Fibroblast of pulmonary artery (primary cell): ENCODE measurements around the gene CYS1.
"Not testable (repeated sequence)": the region's sequence is repeated elsewhere in the genome, so short reads cannot be mapped to it uniquely, and the experiment has no call there.

Experiments used
- DNase-seq: peaks from one replicate; pipeline ENCODE4 v3.0.0-alpha.2; 2010; ENCODE audit warnings: low read depth
- H3K4me3 ChIP-seq: replicated peaks from 2 replicates; pipeline ENCODE4 v1.5.1; 2011; ENCODE audit warnings: low read depth, mild to moderate bottlenecking, control low read depth, low read length, moderate library complexity
- TF ChIP-seq, protein P1 (sequence below): IDR thresholded peaks from 2 replicates; pipeline ENCODE4 v1.5.1; 2011; ENCODE audit warnings: mild to moderate bottlenecking, control low read depth, low read length, inconsistent platforms; ENCODE audit errors: missing control alignments

The CYS1 gene

DNA sequence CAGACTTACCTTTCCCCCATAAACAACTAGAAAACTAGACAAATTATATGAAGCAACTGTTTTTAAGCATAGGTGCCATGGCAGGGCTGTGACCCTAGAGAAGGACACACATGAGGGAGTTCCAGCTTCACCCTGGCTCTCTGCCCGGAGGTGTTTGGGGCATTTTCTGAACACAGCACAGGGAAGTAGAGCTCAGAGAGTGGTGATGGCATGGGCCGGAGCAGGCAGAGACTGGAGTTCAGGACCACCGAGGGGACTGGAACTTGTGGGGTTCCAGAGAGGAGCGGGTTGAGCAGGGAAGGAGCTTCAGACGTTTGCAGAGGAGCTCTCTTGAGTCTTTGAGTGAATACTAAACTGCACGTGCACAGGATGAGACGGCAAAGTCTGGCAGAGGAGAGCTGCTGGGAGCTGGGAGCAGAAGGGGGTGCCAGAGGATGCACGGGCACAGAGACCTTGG lies 63.4 kb downstream of the CYS1 start:
- no peak for DNase-seq
- TF ChIP-seq, protein P1, sequence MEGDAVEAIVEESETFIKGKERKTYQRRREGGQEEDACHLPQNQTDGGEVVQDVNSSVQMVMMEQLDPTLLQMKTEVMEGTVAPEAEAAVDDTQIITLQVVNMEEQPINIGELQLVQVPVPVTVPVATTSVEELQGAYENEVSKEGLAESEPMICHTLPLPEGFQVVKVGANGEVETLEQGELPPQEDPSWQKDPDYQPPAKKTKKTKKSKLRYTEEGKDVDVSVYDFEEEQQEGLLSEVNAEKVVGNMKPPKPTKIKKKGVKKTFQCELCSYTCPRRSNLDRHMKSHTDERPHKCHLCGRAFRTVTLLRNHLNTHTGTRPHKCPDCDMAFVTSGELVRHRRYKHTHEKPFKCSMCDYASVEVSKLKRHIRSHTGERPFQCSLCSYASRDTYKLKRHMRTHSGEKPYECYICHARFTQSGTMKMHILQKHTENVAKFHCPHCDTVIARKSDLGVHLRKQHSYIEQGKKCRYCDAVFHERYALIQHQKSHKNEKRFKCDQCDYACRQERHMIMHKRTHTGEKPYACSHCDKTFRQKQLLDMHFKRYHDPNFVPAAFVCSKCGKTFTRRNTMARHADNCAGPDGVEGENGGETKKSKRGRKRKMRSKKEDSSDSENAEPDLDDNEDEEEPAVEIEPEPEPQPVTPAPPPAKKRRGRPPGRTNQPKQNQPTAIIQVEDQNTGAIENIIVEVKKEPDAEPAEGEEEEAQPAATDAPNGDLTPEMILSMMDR = no peak
- no peak overlapping the region for H3K4me3 ChIP-seq

DNA sequence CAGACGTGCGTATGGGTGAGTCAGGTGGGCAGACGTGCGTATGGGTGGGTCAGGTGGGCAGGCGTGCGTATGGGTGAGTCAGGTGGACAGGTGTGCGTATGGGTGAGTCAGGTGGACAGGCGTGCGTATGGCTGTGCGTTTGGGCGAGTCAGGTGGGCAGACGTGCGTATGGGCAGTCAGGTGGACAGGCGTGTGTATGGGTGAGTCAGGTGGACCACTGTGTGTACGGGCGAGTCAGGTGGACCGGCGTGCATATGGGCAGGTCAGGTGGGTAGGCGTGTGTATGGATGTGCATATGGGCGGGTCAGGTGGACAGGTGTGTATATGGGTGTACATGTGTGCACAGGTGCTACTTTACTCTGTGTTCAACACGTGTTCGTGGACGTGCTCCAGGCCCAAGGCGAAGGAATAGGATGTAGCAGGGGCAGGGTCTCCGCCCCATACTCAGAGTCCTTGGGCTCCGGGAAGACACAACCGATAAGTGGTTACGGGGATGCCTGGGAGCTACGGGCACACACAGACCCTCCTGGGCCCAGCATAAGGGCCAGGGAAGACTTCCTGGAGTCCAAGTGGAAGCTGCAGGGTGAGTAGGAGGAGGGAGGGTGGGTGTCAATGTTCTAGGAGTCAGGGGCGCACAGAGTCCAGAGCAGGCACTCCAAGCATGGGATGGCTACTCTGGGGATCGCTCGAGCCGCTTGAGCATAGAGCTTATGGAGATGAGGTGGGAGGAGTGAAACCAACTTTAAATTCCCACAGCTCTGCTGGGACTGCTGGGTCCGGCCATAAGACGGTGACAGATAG lies 64.0 kb downstream of the CYS1 start:
- TF ChIP-seq, protein P1 = no peak
- no peak for DNase-seq
- no peak overlapping the region for H3K4me3 ChIP-seq

DNA sequence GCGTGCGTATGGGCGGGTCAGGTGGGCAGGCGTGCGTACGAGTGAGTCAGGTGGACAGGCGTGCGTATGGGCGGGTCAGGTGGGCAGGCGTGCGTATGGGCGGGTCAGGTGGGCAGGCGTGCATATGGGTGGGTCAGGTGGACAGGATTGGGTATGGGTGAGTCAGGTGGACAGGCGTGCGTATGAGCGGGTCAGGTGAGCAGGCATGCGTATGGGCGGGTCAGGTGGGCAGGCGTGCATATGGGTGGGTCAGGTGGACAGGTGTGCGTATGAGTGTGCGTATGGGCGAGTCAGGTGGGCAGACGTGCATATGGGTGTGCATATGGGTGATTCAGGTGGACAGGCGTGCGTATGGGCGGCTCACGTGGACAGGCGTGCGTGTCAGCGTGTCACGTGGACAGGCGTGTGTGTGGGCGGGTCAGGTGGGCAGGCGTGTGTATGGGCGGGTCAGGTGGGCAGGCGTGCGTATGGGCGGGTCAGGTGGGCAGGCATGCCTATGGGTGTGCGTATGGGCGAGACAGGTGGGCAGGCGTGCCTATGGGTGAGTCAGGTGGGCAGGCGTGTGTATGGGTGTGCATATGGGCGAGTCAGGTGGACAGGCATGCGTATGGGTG lies 64.7 kb downstream of the CYS1 start:
- not testable (repeated sequence) for H3K4me3 ChIP-seq, DNase-seq

DNA sequence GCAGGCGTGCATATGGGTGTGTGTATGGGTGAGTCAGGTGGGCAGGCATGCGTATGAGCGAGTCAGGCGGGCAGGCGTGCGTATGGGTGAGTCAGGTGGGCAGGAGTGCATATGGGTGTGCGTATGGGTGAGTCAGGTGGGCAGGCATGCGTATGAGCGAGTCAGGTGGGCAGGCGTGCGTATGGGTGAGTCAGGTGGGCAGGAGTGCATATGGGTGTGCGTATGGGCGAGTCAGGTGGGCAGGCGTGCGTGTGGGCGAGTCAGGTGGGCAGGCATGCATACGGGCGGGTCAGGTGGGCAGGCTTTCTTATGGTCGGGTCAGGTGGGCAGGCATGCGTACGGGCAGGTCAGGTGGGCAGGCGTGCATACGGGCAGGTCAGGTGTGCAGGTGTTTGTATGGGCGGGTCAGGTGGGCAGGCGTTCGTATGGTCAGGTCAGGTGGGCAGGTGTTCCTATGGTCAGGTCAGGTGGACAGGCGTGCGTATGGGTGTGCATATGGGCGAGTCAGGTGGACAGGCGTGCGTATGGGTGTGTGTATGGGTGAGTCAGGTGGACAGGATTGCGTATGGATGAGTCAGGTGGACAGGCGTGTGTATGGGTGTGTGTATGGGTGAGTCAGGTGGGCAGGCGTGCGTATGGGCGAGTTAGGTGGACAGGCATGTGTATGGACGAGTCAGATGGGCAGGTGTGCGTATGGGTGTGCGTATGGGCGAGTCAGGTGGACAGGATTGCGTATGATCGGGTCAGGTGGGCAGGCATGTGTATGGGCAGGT lies 65.6 kb downstream of the CYS1 start:
- TF ChIP-seq, protein P1 = no peak
- no peak overlapping the region for H3K4me3 ChIP-seq
- no peak for DNase-seq

DNA sequence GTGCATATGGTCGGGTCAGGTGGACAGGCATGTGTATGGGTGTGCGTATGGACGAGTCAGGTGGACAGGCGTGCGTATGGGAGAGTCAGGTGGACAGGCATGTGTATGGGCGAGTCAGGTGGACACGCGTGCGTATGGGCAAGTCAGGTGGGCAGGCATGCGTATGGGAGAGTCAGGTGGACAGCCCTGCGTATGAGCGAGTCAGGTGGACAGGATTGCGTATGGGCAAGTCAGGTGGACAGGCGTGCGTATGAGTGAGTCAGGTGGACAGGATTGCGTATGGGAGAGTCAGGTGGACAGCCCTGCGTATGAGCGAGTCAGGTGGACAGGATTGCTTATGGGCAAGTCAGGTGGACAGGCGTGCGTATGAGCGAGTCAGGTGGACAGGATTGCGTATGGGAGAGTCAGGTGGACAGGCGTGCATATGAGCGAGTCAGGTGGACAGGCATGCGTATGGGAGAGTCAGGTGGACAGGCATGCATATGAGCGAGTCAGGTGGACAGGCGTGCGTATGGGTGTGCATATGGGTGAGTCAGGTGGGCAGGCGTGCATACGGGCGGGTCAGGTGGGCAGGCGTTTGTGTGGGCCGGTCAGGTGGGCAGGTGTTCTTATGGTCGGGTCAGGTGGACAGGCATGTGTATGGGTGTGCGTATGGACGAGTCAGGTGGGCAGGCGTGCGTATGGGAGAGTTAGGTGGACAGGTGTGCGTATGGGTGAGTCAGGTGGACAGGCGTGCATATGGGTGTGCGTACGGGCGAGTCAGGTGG lies 66.4 kb downstream of the CYS1 start:
- DNase-seq, H3K4me3 ChIP-seq: not testable (repeated sequence)

DNA sequence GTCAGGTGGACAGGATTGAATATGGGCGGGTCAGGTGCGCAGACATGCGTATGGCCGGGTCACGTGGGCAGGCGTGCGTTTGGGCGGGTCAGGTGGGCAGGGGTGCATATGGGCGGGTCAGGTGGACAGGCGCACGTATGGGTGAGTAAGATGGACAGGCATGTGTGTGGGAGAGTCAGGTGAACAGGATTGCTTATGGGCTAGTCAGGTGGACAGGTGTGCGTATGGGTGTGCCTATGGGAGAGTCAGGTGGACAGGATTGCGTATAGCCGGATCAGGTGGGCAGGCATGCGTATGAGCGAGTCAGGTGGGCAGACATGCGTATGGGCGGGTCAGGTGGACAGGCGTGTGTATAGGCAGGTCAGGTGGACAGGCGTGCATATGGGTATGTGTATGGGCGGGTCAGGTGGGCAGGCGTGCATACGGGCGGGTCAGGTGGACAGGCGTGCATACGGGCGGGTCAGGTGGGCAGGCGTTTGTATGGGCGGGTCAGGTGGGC lies 67.2 kb downstream of the CYS1 start:
- DNase-seq = no peak
- TF ChIP-seq, protein P1 = no peak

DNA sequence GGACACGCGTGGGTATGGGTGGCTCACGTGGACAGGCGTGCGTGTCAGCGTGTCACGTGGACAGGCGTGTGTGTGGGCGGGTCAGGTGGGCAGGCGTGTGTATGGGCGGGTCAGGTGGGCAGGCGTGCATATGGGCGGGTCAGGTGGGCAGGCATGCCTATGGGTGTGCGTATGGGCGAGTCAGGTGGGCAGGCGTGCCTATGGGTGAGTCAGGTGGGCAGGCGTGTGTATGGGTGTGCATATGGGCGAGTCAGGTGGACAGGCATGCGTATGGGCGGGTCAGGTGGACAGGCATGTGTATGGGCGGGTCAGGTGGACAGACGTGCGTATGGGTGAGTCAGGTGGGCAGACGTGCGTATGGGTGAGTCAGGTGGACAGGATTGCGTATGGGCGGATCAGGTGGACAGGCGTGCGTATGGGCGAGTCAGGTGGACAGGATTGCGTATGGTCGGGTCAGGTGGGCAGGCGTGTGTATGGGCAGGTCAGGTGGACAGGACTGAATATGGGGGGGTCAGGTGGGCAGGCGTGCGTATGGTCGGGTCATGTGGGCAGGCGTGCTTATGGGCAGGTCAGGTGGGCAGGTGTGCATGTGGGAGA lies 67.7 kb downstream of the CYS1 start:
- DNase-seq, H3K4me3 ChIP-seq: not testable (repeated sequence)

More for the DNA sequence above, 67.2 kb downstream of the CYS1 start:
- no peak overlapping the region for H3K4me3 ChIP-seq

DNA sequence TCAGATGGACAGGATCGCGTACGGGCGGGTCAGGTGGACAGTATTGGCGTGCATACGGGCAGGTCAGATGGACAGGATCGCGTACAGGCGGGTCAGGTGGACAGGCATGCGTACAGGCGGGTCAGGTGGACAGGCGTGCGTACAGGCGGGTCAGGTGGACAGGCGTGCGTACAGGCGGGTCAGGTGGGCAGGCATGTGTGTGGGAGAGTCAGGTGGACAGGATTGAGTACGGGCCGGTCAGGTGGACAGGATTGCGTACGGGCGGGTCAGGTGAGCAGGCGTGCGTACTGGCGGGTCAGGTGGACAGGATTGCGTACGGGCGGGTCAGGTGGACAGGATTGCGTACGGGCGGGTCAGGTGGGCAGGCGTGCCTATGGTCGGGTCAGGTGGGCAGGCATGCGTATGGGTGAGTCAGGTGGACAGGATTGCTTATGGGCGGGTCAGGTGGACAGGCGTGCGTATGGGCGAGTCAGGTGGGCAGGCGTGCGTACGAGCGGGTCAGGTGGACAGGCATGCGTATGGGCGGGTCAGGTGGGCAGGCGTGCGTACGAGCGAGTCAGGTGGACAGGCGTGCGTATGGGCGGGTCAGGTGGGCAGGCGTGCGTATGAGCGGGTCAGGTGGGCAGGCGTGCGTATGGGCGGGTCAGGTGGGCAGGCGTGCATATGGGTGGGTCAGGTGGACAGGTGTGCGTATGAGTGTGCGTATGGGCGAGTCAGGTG lies 68.4 kb downstream of the CYS1 start:
- not testable (repeated sequence) for H3K4me3 ChIP-seq, DNase-seq

DNA sequence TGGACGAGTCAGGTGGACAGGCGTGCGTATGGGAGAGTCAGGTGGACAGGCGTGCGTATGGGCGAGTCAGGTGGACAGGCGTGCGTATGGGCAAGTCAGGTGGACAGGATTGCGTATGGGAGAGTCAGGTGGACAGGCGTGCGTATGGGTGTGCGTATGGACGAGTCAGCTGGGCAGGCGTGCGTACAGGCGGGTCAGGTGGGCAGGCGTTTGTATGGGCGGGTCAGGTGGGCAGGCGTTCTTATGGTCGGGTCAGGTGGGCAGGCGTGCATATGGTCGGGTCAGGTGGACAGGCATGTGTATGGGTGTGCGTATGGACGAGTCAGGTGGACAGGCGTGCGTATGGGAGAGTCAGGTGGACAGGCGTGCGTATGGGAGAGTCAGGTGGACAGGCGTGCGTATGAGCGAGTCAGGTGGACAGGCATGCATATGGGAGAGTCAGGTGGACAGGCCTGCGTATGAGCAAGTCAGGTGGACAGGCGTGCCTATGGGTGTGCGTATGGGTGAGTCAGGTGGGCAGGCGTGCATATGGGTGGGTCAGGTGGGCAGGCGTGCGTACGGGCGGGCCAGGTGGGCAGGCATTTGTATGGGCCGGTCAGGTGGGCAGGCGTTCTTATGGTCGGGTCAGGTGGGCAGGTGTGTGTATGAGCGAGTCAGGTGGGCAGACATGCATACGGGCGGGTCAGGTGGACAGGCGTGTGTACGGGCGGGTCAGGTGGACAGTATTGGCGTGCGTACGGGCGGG lies 69.2 kb downstream of the CYS1 start:
- H3K4me3 ChIP-seq, DNase-seq: not testable (repeated sequence)
